Activated B cell treated with CpG ODN at 0.5 μM for 24 hours (primary cell): ENCODE measurements around the gene MCAM. TPM values are rescaled to one million over a fixed set of nuclear protein-coding genes. Genes with fewer than 3 reads are reported as not detected.

Experiments used
- ATAC-seq: fragments of 200-7000 bp; cut with Tn5 transposase; one replicate; pipeline ENCODE4 v1.10.0; 2021; ENCODE audit warnings: low read depth, mild to moderate bottlenecking, moderate library complexity
- CTCF ChIA-PET: fragments of 350-600 bp; sonication (Branson Sonifier 250); formaldehyde crosslinking; loops from one replicate; lab custom pipeline; 2021; ENCODE audit warnings: antibody characterized with exemption; lab: Charles Lee
- POLR2A ChIA-PET: fragments of 350-600 bp; sonication (Branson Sonifier 250); formaldehyde crosslinking; loops from one replicate; lab custom pipeline; 2021; ENCODE audit warnings: antibody characterized with exemption; lab: Charles Lee
- DNase-seq: peaks from one replicate; pipeline ENCODE4 v3.0.0; 2022
- H3K27ac Mint-ChIP-seq: one replicate; pipeline ENCODE4 v1.8.0; 2020; ENCODE audit warnings: mixed read lengths
- H3K27me3 Mint-ChIP-seq: one replicate; pipeline ENCODE4 v1.8.0; 2021; ENCODE audit warnings: mixed read lengths
- H3K36me3 Mint-ChIP-seq: one replicate; pipeline ENCODE4 v1.8.0; 2021; ENCODE audit warnings: low read depth, mixed read lengths
- H3K4me1 Mint-ChIP-seq: one replicate; pipeline ENCODE4 v1.8.0; 2021; ENCODE audit warnings: mixed read lengths
- H3K4me3 Mint-ChIP-seq: one replicate; pipeline ENCODE4 v1.8.0; 2020; ENCODE audit warnings: mild to moderate bottlenecking, mixed read lengths
- H3K9me3 Mint-ChIP-seq: one replicate; pipeline ENCODE4 v1.8.0; 2020; ENCODE audit warnings: mixed read lengths
- CTCF ChIP-seq: fragments of 200-600 bp; IDR thresholded peaks from one replicate; pipeline ENCODE4 v1.8.0; 2022; ENCODE audit warnings: antibody characterized with exemption, mild to moderate bottlenecking
- intact Hi-C: fragments of 100-400 bp; cut with micrococcal nuclease; formaldehyde crosslinking; loops from one replicate; pipeline ENCODE4 v1.15.1; 2024
- total RNA-seq: library from RNA; stranded (reverse); gene quantifications from 2 replicates; pipeline ENCODE4 v1.2.3, GENCODE V29; 2022

Gene MCAM
- total RNA-seq, 1 donor from 2014 or later = 0.20 TPM

GRCh38 chr11:119307219-119307618 lies 9.7 kb downstream of the MCAM start:
- ATAC-seq = no peak
- no peaks in the 10 kb centered on the region for H3K4me1 Mint-ChIP-seq
- CTCF ChIA-PET = interaction anchor here (2.3 kb wide), 1 partner anchor 15 kb away, joined by 18 read pairs; no protein-coding TSS in a partner anchor
- H3K36me3 Mint-ChIP-seq = peaks cover 39% of the 10 kb centered on the region
- TF ChIP-seq CTCF = no peak
- peaks cover under 1% of the 10 kb centered on the region for H3K27me3 Mint-ChIP-seq
- intact Hi-C loops = no loop called here
- no peaks in the 10 kb centered on the region for H3K9me3 Mint-ChIP-seq
- POLR2A ChIA-PET = no interaction called here
- no peak for DNase-seq
- H3K27ac Mint-ChIP-seq = no peak overlapping the region
- no peak overlapping the region for H3K4me3 Mint-ChIP-seq

GRCh38 chr11:119306373-119306890 lies 10.5 kb downstream of the MCAM start:
- ChIA-PET POLR2A (no interaction called here), CTCF (interaction anchor here (0.6 kb wide), 1 partner anchor 345 kb away, joined by 4 read pairs; no protein-coding TSS in a partner anchor)
- no peak for ATAC-seq
- TF ChIP-seq CTCF = no peak
- intact Hi-C loops = no loop called here
- Mint-ChIP-seq H3K27me3 (no peaks in the 10 kb centered on the region), H3K27ac (no peak overlapping the region), H3K36me3 (peaks cover 47% of the 10 kb centered on the region), H3K4me3 (no peak overlapping the region), H3K4me1 (no peaks in the 10 kb centered on the region), H3K9me3 (no peaks in the 10 kb centered on the region)
- DNase-seq = no peak

DNA sequence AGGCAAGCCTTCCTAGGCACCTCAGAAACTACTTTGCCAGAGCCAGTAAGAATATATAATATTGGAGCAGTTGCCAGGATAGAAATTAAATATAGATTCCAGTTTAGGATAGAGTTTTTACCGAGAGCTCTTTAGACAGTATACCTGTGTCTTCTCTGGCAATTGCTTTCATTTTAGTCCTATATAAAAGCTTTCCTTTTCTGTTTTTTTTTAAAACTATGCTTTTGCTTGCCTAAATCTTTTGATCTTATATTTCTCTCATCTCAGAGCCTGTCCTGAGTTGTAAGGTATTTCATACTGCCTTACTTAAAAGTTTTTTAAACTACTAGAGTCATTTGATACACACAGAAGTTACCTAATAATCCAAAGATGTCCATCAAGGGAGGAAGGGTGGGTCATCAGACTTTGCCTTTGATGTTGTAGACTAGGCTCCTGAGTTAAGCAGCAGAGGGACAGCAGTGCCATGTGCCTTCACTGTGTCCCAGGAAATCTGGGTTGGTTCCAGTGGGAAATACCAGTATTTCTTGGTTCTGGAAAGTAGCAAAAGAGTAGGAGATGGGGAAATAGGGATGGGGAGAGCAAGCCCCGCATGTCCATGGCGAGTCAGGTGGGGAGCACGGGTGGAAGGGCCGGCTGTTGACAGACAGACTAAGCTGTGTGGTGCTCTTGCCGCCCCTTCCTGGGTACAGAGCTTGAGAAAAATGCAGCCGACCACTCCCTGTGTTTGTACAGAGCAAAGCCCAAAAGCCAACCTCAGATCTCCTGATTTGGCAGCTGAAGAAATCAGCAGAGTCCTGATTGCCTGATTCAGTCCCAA lies 11.2 kb downstream of the MCAM start:
- ChIA-PET CTCF (interaction anchor here (0.6 kb wide), 1 partner anchor 344 kb away, joined by 4 read pairs; no protein-coding TSS in a partner anchor), POLR2A (no interaction called here)
- peaks cover 54% of the 10 kb centered on the region for H3K36me3 Mint-ChIP-seq
- no peaks in the 10 kb centered on the region for H3K27me3 Mint-ChIP-seq
- no peak for DNase-seq
- no peak for ATAC-seq
- no peak for TF ChIP-seq CTCF
- no peak overlapping the region for H3K4me3 Mint-ChIP-seq
- H3K27ac Mint-ChIP-seq = no peak overlapping the region
- no peaks in the 10 kb centered on the region for H3K9me3 Mint-ChIP-seq
- intact Hi-C loops = no loop called here
- H3K4me1 Mint-ChIP-seq = no peaks in the 10 kb centered on the region

- no peaks in the 10 kb centered on the region for H3K9me3 Mint-ChIP-seq
- DNase-seq = no peak
- H3K36me3 Mint-ChIP-seq = peaks cover 75% of the 10 kb centered on the region
- H3K27me3 Mint-ChIP-seq = no peaks in the 10 kb centered on the region
- no peak overlapping the region for H3K4me3 Mint-ChIP-seq
- intact Hi-C loops = no loop called here
- no peaks in the 10 kb centered on the region for H3K4me1 Mint-ChIP-seq
- no peak overlapping the region for H3K27ac Mint-ChIP-seq
- no peak for TF ChIP-seq CTCF
- no peak for ATAC-seq
- POLR2A ChIA-PET = no interaction called here
- CTCF ChIA-PET = interaction anchor here (1.5 kb wide), 1 partner anchor 20 kb away, joined by 3 read pairs; no protein-coding TSS in a partner anchor
These were observed 13.7 kb downstream of the MCAM start for GRCh38 chr11:119303227-119303718.
